Nephron progenitor cell (in vitro differentiated cells): ENCODE results near the gene RNU6-9.
"Not testable (repeated sequence)": the region's sequence is repeated elsewhere in the genome, so short reads cannot be mapped to it uniquely, and the experiment has no call there.

Experiments
- DNase-seq: peaks from one replicate; pipeline ENCODE4 v3.0.0; 2021
- H3K27ac Mint-ChIP-seq: 2 replicates; pipeline ENCODE4 v1.8.0; 2021; ENCODE audit warnings: mild to moderate bottlenecking, moderate library complexity, mixed read lengths
- H3K27me3 Mint-ChIP-seq: 2 replicates; pipeline ENCODE4 v1.8.0; 2021; ENCODE audit warnings: mild to moderate bottlenecking, low read depth, mixed read lengths; ENCODE audit not compliant: poor library complexity
- H3K36me3 Mint-ChIP-seq: 2 replicates; pipeline ENCODE4 v1.8.0; 2021; ENCODE audit warnings: low read depth, mixed read lengths
- H3K4me1 Mint-ChIP-seq: 2 replicates; pipeline ENCODE4 v1.8.0; 2021; ENCODE audit warnings: mixed read lengths
- H3K4me3 Mint-ChIP-seq: 2 replicates; pipeline ENCODE4 v1.8.0; 2021; ENCODE audit warnings: mild to moderate bottlenecking, moderate library complexity, mixed read lengths
- H3K9me3 Mint-ChIP-seq: 2 replicates; pipeline ENCODE4 v1.8.0; 2021; ENCODE audit warnings: mild to moderate bottlenecking, moderate library complexity, mixed read lengths
- TF ChIP-seq, protein P1 (sequence below): fragments of 200-600 bp; sonication (generic); IDR thresholded peaks from 2 replicates; pipeline ENCODE4 v1.5.0; 2021; ENCODE audit warnings: antibody characterized with exemption

The RNU6-9 gene

GRCh38 chr19:887599-887998 is 5.7 kb upstream of the RNU6-9 start:
- Mint-ChIP-seq H3K36me3 (peaks cover 24% of the 10 kb centered on the region), H3K9me3 (no peaks in the 10 kb centered on the region), H3K27ac (no peak overlapping the region), H3K4me1 (no peaks in the 10 kb centered on the region), H3K27me3 (no peaks in the 10 kb centered on the region), H3K4me3 (no peak overlapping the region)
- TF ChIP-seq, protein P1, sequence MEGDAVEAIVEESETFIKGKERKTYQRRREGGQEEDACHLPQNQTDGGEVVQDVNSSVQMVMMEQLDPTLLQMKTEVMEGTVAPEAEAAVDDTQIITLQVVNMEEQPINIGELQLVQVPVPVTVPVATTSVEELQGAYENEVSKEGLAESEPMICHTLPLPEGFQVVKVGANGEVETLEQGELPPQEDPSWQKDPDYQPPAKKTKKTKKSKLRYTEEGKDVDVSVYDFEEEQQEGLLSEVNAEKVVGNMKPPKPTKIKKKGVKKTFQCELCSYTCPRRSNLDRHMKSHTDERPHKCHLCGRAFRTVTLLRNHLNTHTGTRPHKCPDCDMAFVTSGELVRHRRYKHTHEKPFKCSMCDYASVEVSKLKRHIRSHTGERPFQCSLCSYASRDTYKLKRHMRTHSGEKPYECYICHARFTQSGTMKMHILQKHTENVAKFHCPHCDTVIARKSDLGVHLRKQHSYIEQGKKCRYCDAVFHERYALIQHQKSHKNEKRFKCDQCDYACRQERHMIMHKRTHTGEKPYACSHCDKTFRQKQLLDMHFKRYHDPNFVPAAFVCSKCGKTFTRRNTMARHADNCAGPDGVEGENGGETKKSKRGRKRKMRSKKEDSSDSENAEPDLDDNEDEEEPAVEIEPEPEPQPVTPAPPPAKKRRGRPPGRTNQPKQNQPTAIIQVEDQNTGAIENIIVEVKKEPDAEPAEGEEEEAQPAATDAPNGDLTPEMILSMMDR = no peak
- DNase-seq = no peak

GRCh38 chr19:888581-889385 is 4.5 kb upstream of the RNU6-9 start:
- Mint-ChIP-seq H3K4me3 (no peak overlapping the region), H3K4me1 (no peaks in the 10 kb centered on the region), H3K36me3 (peaks cover 22% of the 10 kb centered on the region), H3K27me3 (peaks cover 4% of the 10 kb centered on the region), H3K27ac (no peak overlapping the region), H3K9me3 (no peaks in the 10 kb centered on the region)
- DNase-seq = no peak
- TF ChIP-seq, protein P1 = no peak

- Mint-ChIP-seq H3K4me3 (peak overlapping the region; percentile 28), H3K9me3 (no peaks in the 10 kb centered on the region), H3K36me3 (peaks cover 22% of the 10 kb centered on the region), H3K4me1 (no peaks in the 10 kb centered on the region), H3K27me3 (peaks cover 4% of the 10 kb centered on the region), H3K27ac (no peak overlapping the region)
- no peak for DNase-seq
- TF ChIP-seq, protein P1 = no peak
Measured at GRCh38 chr19:889662-890295, 3.5 kb upstream of the RNU6-9 start.

- Mint-ChIP-seq H3K27me3 (peaks cover 4% of the 10 kb centered on the region), H3K4me3 (peak overlapping the region; percentile 74), H3K27ac (no peak overlapping the region), H3K9me3 (no peaks in the 10 kb centered on the region), H3K36me3 (peaks cover 22% of the 10 kb centered on the region), H3K4me1 (no peaks in the 10 kb centered on the region)
- TF ChIP-seq, protein P1 = no peak
- no peak for DNase-seq
Measured at GRCh38 chr19:890831-891230, 2.5 kb upstream of the RNU6-9 start.

- not testable (repeated sequence) for H3K4me1 Mint-ChIP-seq, DNase-seq, H3K9me3 Mint-ChIP-seq, H3K27me3 Mint-ChIP-seq, H3K27ac Mint-ChIP-seq
- Mint-ChIP-seq H3K36me3 (peaks cover 28% of the 10 kb centered on the region), H3K4me3 (peak overlapping the region; percentile 89)
Measured at GRCh38 chr19:891421-892200, 1.7 kb upstream of the RNU6-9 start.

- Mint-ChIP-seq H3K4me1 (peaks cover 4% of the 10 kb centered on the region), H3K4me3 (peak overlapping the region; percentile 89), H3K27ac (peak overlapping the region; percentile 93), H3K27me3 (peaks cover 4% of the 10 kb centered on the region), H3K9me3 (no peaks in the 10 kb centered on the region), H3K36me3 (peaks cover 26% of the 10 kb centered on the region)
- TF ChIP-seq, protein P1 = no peak
- peak; percentile 69 for DNase-seq
Measured at GRCh38 chr19:892243-892893, 916 bp upstream of the RNU6-9 start.
